ENCODE results near the gene ARHGAP42. TPM values are rescaled to one million over a fixed set of nuclear protein-coding genes. Genes with fewer than 3 reads are reported as not detected.

Gene ARHGAP42
- polyA plus RNA-seq, 1 donor (not counting 4 experiments of a cell fraction or from before 2014, with no cell fraction given) = 5.5 TPM

- Histone ChIP-seq H4K20me1 (ENCODE audit: control insufficient read depth, extremely low read depth, insufficient read depth, low read length) (no peaks in the 10 kb centered on the region), H3K4me1 (ENCODE audit: control insufficient read depth, extremely low read depth, insufficient read depth, low read length) (no peaks in the 10 kb centered on the region), H3K27ac (ENCODE audit: control insufficient read depth, insufficient read depth, low read length) (no peak overlapping the region), H3K4me3 (ENCODE audit: control insufficient read depth in 2 of 3, extremely low read depth in 1 of 3, insufficient read depth in 2 of 3, low read depth in 1 of 3, low read length in 3 of 3) (no peak overlapping the region), H3K4me2 (ENCODE audit: control insufficient read depth, extremely low read depth, insufficient read depth, low read depth, low read length) (no peak overlapping the region), H3K9me3 (ENCODE audit: control insufficient read depth, low read depth, low read length) (no peaks in the 10 kb centered on the region), H3K36me3 (ENCODE audit: control insufficient read depth in 2 of 2, extremely low read depth in 1 of 2, insufficient read depth in 2 of 2, low read length in 2 of 2) (no peaks in the 10 kb centered on the region), H3K27me3 (ENCODE audit: control insufficient read depth, extremely low read depth, insufficient read depth, low read length) (no peaks in the 10 kb centered on the region), H3K9ac (ENCODE audit: control insufficient read depth, extremely low read depth, insufficient read depth, low read length) (no peak overlapping the region), H2AFZ (ENCODE audit: control insufficient read depth, low read length) (no peak overlapping the region), H3K79me2 (ENCODE audit: control insufficient read depth, insufficient read depth, low read length) (no peaks in the 10 kb centered on the region), H3K9me1 (ENCODE audit: control insufficient read depth, extremely low read depth, insufficient read depth, low read length) (no peaks in the 10 kb centered on the region)
- DNase-seq (ENCODE audit: low read depth, low spot score) (no peak), FAIRE-seq (no peak)
- dilution Hi-C loops (cut with MboI; ENCODE audit: extremely low pct_ligation_motif_present, low sequenced_read_pairs) = no loop called here
- TF ChIP-seq CTCF (optimal IDR thresholded peaks at IDR 0.05 in 1 of 3, IDR thresholded peaks at IDR 0.05 in 1 of 3, conservative IDR thresholded peaks at IDR 0.05 in 1 of 3; ENCODE audit: extremely low read depth in 1 of 3, insufficient read depth in 2 of 3, low read length in 3 of 3) = no peak
- TF ChIP-seq EZH2 (IDR thresholded peaks at IDR 0.05; ENCODE audit: low read length) = no peak
These were observed 19.1 kb downstream of the ARHGAP42 start for GRCh38 chr11:100706179-100706578.

DNA sequence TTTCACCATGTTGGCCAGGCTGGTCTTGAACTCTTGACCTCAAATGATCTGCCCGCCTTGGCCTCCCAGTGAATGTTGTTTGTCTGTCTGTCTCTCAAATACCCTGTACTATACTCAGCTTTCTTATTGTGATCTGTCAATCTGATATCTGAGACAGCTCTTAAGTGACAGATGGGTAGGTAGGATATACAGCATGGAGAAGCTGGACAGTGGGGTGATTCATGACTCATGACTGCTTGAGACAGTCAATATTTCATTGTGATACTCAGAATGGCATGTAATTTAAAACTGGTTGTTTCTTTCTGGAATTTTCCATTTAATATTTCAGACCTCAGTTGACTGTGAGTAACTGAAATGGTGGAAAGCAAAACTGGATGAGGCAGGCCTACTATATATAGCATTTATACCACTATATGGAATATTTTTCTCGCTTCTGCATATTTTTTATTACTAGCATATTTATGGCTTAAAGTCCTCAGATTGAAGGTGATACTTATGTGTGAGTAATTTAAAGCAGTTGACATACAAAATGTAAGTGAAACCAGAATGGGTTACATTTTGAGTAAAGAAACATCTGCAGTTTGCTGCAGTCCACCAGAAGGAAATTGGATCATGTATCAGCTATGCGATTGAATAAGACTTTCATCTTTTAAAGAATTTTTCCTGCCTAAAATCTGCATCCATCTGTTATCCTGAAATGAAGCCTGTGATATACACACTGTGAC lies 22.3 kb downstream of the ARHGAP42 start:
- Histone ChIP-seq H3K4me1 (ENCODE audit: control insufficient read depth, extremely low read depth, insufficient read depth, low read length) (no peaks in the 10 kb centered on the region), H3K36me3 (ENCODE audit: control insufficient read depth in 2 of 2, extremely low read depth in 1 of 2, insufficient read depth in 2 of 2, low read length in 2 of 2) (no peaks in the 10 kb centered on the region), H3K9me3 (ENCODE audit: control insufficient read depth, low read depth, low read length) (no peaks in the 10 kb centered on the region), H2AFZ (ENCODE audit: control insufficient read depth, low read length) (no peak overlapping the region), H3K79me2 (ENCODE audit: control insufficient read depth, insufficient read depth, low read length) (no peaks in the 10 kb centered on the region), H3K9ac (ENCODE audit: control insufficient read depth, extremely low read depth, insufficient read depth, low read length) (no peak overlapping the region), H3K27me3 (ENCODE audit: control insufficient read depth, extremely low read depth, insufficient read depth, low read length) (no peaks in the 10 kb centered on the region), H4K20me1 (ENCODE audit: control insufficient read depth, extremely low read depth, insufficient read depth, low read length) (no peaks in the 10 kb centered on the region), H3K4me2 (ENCODE audit: control insufficient read depth, extremely low read depth, insufficient read depth, low read depth, low read length) (no peak overlapping the region), H3K9me1 (ENCODE audit: control insufficient read depth, extremely low read depth, insufficient read depth, low read length) (no peaks in the 10 kb centered on the region), H3K27ac (ENCODE audit: control insufficient read depth, insufficient read depth, low read length) (no peak overlapping the region), H3K4me3 (ENCODE audit: control insufficient read depth in 2 of 3, extremely low read depth in 1 of 3, insufficient read depth in 2 of 3, low read depth in 1 of 3, low read length in 3 of 3) (no peak overlapping the region)
- TF ChIP-seq CTCF (optimal IDR thresholded peaks at IDR 0.05 in 1 of 3, IDR thresholded peaks at IDR 0.05 in 1 of 3, conservative IDR thresholded peaks at IDR 0.05 in 1 of 3; ENCODE audit: extremely low read depth in 1 of 3, insufficient read depth in 2 of 3, low read length in 3 of 3) (no peak), EZH2 (IDR thresholded peaks at IDR 0.05; ENCODE audit: low read length) (no peak)
- dilution Hi-C loops (cut with MboI; ENCODE audit: extremely low pct_ligation_motif_present, low sequenced_read_pairs) = no loop called here
- FAIRE-seq (no peak), DNase-seq (ENCODE audit: low read depth, low spot score) (no peak)
